SH-SY5Y (cell line): ENCODE results near the gene INHA.
A peak's percentile ranks its signal among the peaks of the same experiment; 100 is the strongest.

Experiments
- GATA2 ChIP-seq: IDR thresholded peaks from 2 replicates; pipeline ENCODE4 v1.6.1; 2011; ENCODE audit warnings: mild to moderate bottlenecking, low read depth, low read length
- GATA3 ChIP-seq: IDR thresholded peaks from 2 replicates; pipeline ENCODE4 v1.6.1; 2011; ENCODE audit warnings: low read depth, mild to moderate bottlenecking, low read length, moderate library complexity

INHA gene

GRCh38 chr2:219536967-219537366 lies 35.1 kb upstream of the INHA start:
- TF ChIP-seq GATA3 = no peak
- no peak for TF ChIP-seq GATA2

- no peak for TF ChIP-seq GATA3
- no peak for TF ChIP-seq GATA2
Observed at GRCh38 chr2:219537657-219538488, 34.2 kb upstream of the INHA start.

- TF ChIP-seq GATA2 = no peak
- no peak for TF ChIP-seq GATA3
Observed at GRCh38 chr2:219538504-219538951, 33.6 kb upstream of the INHA start.

- TF ChIP-seq GATA2 = no peak
- no peak for TF ChIP-seq GATA3
Observed at GRCh38 chr2:219538956-219539788, 32.9 kb upstream of the INHA start.

- TF ChIP-seq GATA2 (no peak), GATA3 (no peak)
Observed at GRCh38 chr2:219539926-219540678, 32.0 kb upstream of the INHA start.

- TF ChIP-seq GATA2 = no peak
- no peak for TF ChIP-seq GATA3
Observed at GRCh38 chr2:219540784-219541504, 31.2 kb upstream of the INHA start.

GRCh38 chr2:219541611-219542180 lies 30.4 kb upstream of the INHA start:
- TF ChIP-seq GATA2 = no peak
- TF ChIP-seq GATA3 = no peak

GRCh38 chr2:219542931-219543595 lies 29.0 kb upstream of the INHA start:
- no peak for TF ChIP-seq GATA3
- no peak for TF ChIP-seq GATA2

GRCh38 chr2:219543596-219544358 lies 28.3 kb upstream of the INHA start, which contains the start of the genes CHPF and TMEM198:
Gene CHPF, minus strand, starts transcription at chr2:219543809. Its CDS starts 271 bp downstream, at chr2:219543538.
Gene TMEM198, plus strand, starts transcription at chr2:219544028. Its CDS starts 700 bp downstream, at chr2:219544728.
- TF ChIP-seq GATA3 (no peak), GATA2 (0 out of 2 replicates have a peak, but pooled peaks have one; percentile 22)

- TF ChIP-seq GATA2 = no peak
- TF ChIP-seq GATA3 = no peak
Observed at GRCh38 chr2:219544567-219544966, 27.5 kb upstream of the INHA start.

- no peak for TF ChIP-seq GATA3
- TF ChIP-seq GATA2 = no peak
Observed at GRCh38 chr2:219545295-219545942, 26.7 kb upstream of the INHA start.

GRCh38 chr2:219545943-219546352 lies 26.2 kb upstream of the INHA start:
- TF ChIP-seq GATA3 (no peak), GATA2 (no peak)
